H9 (cell line): ENCODE data around the gene AQP12A. TPM values are rescaled to one million over a fixed set of nuclear protein-coding genes. Genes with fewer than 3 reads are reported as not detected.

ENCODE experiments used
- DNase-seq: peaks from one replicate; pipeline ENCODE4 v3.0.0-alpha.2; 2017
- H2AFZ ChIP-seq: one replicate; pipeline ENCODE4 v1.6.1; 2013; ENCODE audit warnings: mild to moderate bottlenecking, low read length, control low read depth, moderate library complexity
- H2AK5ac ChIP-seq: 2 replicates; pipeline ENCODE4 v1.6.1; 2013; ENCODE audit warnings: low read length, control low read depth, mixed read lengths; ENCODE audit not compliant: insufficient read length
- H2BK120ac ChIP-seq: one replicate; pipeline ENCODE4 v1.6.1; 2013; ENCODE audit warnings: low read depth, mild to moderate bottlenecking, low read length, control low read depth, inconsistent platforms; ENCODE audit not compliant: poor library complexity, severe bottlenecking
- H2BK12ac ChIP-seq: 2 replicates; pipeline ENCODE4 v1.6.1; 2013; ENCODE audit warnings: low read length, control low read depth, mixed read lengths, low read depth; ENCODE audit not compliant: insufficient read length
- H2BK15ac ChIP-seq: 2 replicates; pipeline ENCODE4 v1.6.1; 2013; ENCODE audit warnings: low read depth, low read length, control low read depth
- H2BK20ac ChIP-seq: one replicate; pipeline ENCODE4 v1.6.1; 2013; ENCODE audit warnings: low read depth, mild to moderate bottlenecking, low read length, control low read depth, inconsistent platforms; ENCODE audit not compliant: poor library complexity, severe bottlenecking
- H2BK5ac ChIP-seq: 2 replicates; pipeline ENCODE4 v1.6.1; 2013; ENCODE audit warnings: low read length, control low read depth, mixed read lengths; ENCODE audit not compliant: insufficient read length
- H3K14ac ChIP-seq: 2 replicates; pipeline ENCODE4 v1.6.1; 2013; ENCODE audit warnings: low read length, control low read depth; ENCODE audit not compliant: insufficient read depth
- H3K18ac ChIP-seq: 2 replicates; pipeline ENCODE4 v1.6.1; 2013; ENCODE audit warnings: low read depth, mild to moderate bottlenecking, mixed read lengths, low read length, control low read depth; ENCODE audit not compliant: insufficient read length
- H3K23ac ChIP-seq: 2 replicates; pipeline ENCODE4 v1.6.1; 2013; ENCODE audit warnings: low read length, control low read depth, mixed read lengths, low read depth; ENCODE audit not compliant: insufficient read length
- H3K23me2 ChIP-seq: 2 replicates; pipeline ENCODE4 v1.6.1; 2013; ENCODE audit warnings: low read depth, mild to moderate bottlenecking, mixed read lengths, low read length, control low read depth; ENCODE audit not compliant: insufficient read length, poor library complexity, severe bottlenecking
- H3K27ac ChIP-seq: 2 replicates; pipeline ENCODE4 v1.5.1; 2013; ENCODE audit warnings: low read length, control low read depth, mixed read lengths, low read depth; ENCODE audit not compliant: insufficient read length
- H3K27me3 ChIP-seq: 2 replicates; pipeline ENCODE4 v1.6.1; 2013; ENCODE audit warnings: low read length, control low read depth, inconsistent platforms; ENCODE audit not compliant: insufficient read depth
- H3K4ac ChIP-seq: 2 replicates; pipeline ENCODE4 v1.6.1; 2013; ENCODE audit warnings: low read depth, mild to moderate bottlenecking, control low read depth, inconsistent platforms, low read length, moderate library complexity
- H3K4me1 ChIP-seq: 2 replicates; pipeline ENCODE4 v1.6.1; 2013; ENCODE audit warnings: low read length, control low read depth, inconsistent platforms; ENCODE audit not compliant: insufficient read depth
- H3K4me2 ChIP-seq: 2 replicates; pipeline ENCODE4 v1.6.1; 2013; ENCODE audit warnings: low read length, control low read depth, mixed read lengths; ENCODE audit not compliant: insufficient read length, insufficient read depth
- H3K56ac ChIP-seq: 2 replicates; pipeline ENCODE4 v1.6.1; 2013; ENCODE audit warnings: low read depth, mild to moderate bottlenecking, mixed read lengths, low read length, control low read depth; ENCODE audit not compliant: insufficient read length
- H3K79me1 ChIP-seq: 2 replicates; pipeline ENCODE4 v1.6.1; 2013; ENCODE audit warnings: low read depth, mild to moderate bottlenecking, moderate library complexity, low read length, control low read depth, inconsistent platforms; ENCODE audit not compliant: insufficient read depth, poor library complexity, severe bottlenecking
- H3K79me2 ChIP-seq: 2 replicates; pipeline ENCODE4 v1.6.1; 2013; ENCODE audit warnings: low read length, control low read depth, inconsistent platforms; ENCODE audit not compliant: insufficient read depth
- H3K9ac ChIP-seq: 2 replicates; pipeline ENCODE4 v1.6.1; 2013; ENCODE audit warnings: low read length, control low read depth, mixed read lengths; ENCODE audit not compliant: insufficient read length; ENCODE audit errors: extremely low read depth
- H3K9me3 ChIP-seq: one replicate; pipeline ENCODE4 v1.6.1; 2013; ENCODE audit warnings: low read depth, low read length, inconsistent platforms; ENCODE audit not compliant: control insufficient read depth
- H3T11ph ChIP-seq: one replicate; pipeline ENCODE4 v1.6.1; 2013; ENCODE audit warnings: mild to moderate bottlenecking, low read length, control low read depth, inconsistent platforms
- H4K20me1 ChIP-seq: one replicate; pipeline ENCODE4 v1.6.1; 2013; ENCODE audit not compliant: control insufficient read depth, insufficient read length, insufficient read depth
- H4K5ac ChIP-seq: 2 replicates; pipeline ENCODE4 v1.6.1; 2013; ENCODE audit warnings: low read depth, mild to moderate bottlenecking, mixed read lengths, low read length, control low read depth; ENCODE audit not compliant: insufficient read length
- H4K8ac ChIP-seq: replicated peaks from 2 replicates; pipeline ENCODE4 v1.6.1; 2013; ENCODE audit warnings: low read length, control low read depth, mixed read lengths, low read depth; ENCODE audit not compliant: insufficient read length
- H4K91ac ChIP-seq: 2 replicates; pipeline ENCODE4 v1.6.1; 2013; ENCODE audit warnings: low read depth, mild to moderate bottlenecking, moderate library complexity, mixed read lengths, low read length, control low read depth; ENCODE audit not compliant: insufficient read length
- H3K27ac Mint-ChIP-seq, 3 experiments: 2 replicates in 2 of 3; 3 replicates in 1 of 3; pipeline ENCODE4 v1.8.0; 2020 to 2021; ENCODE audit warnings: mixed read lengths in 3 of 3, mild to moderate bottlenecking in 1 of 3, moderate library complexity in 1 of 3
- H3K27me3 Mint-ChIP-seq: 2 replicates; pipeline ENCODE4 v1.8.0; 2021; ENCODE audit warnings: low read depth, mild to moderate bottlenecking, moderate library complexity, mixed read lengths
- H3K36me3 Mint-ChIP-seq, 3 experiments: 2 replicates in 2 of 3; 3 replicates in 1 of 3; pipeline ENCODE4 v1.8.0; 2020 to 2021; ENCODE audit warnings: low read depth in 3 of 3, mixed read lengths in 3 of 3; ENCODE audit not compliant: insufficient read depth in 1 of 3
- H3K4me1 Mint-ChIP-seq, 2 experiments: 2 replicates each; pipeline ENCODE4 v1.8.0; 2020; ENCODE audit warnings: mixed read lengths in 2 of 2
- H3K4me3 Mint-ChIP-seq, 2 experiments: 2 replicates in 1 of 2; 3 replicates in 1 of 2; pipeline ENCODE4 v1.8.0; 2020 to 2021; ENCODE audit warnings: mild to moderate bottlenecking in 2 of 2, mixed read lengths in 2 of 2, moderate library complexity in 1 of 2
- H3K9me3 Mint-ChIP-seq, 2 experiments: 2 replicates in 1 of 2; 3 replicates in 1 of 2; pipeline ENCODE4 v1.8.0; 2020; ENCODE audit warnings: mild to moderate bottlenecking in 2 of 2, mixed read lengths in 2 of 2, moderate library complexity in 1 of 2
- WGBS: extraction: QIAGEN DNeasy Blood & Tissue Kit; methylation state at CpG from one replicate; pipeline ENCODE4 v1.1.7; 2013; ENCODE audit warnings: missing lambda C conversion rate, low lambda C conversion rate, mixed read lengths; ENCODE audit not compliant: insufficient read length; ENCODE audit errors: extremely low coverage; 5-methylcytosine and 5-hydroxymethylcytosine counted together
- total RNA-seq: library from RNA; stranded (reverse); gene quantifications from 2 replicates; pipeline ENCODE4 v1.2.1, GENCODE V29; 2021
- TF ChIP-seq, protein P1 (sequence below): fragments of 200-600 bp; sonication (generic); conservative IDR thresholded peaks from 3 replicates; pipeline ENCODE4 v1.8.0; 2021; ENCODE audit warnings: antibody characterized with exemption, mild to moderate bottlenecking

The AQP12A gene
- total RNA-seq, 1 experiment from 2014 or later = not detected

GRCh38 chr2:240722376-240722775 is 30.7 kb downstream of the AQP12A start:
- H3K9ac ChIP-seq = no peak overlapping the region
- no peak overlapping the region for H3K4ac ChIP-seq
- no peak overlapping the region for H4K91ac ChIP-seq
- H2AK5ac ChIP-seq = no peak overlapping the region
- no peak overlapping the region for H3T11ph ChIP-seq
- H2BK5ac ChIP-seq = no peak overlapping the region
- H3K4me1 Mint-ChIP-seq = no peaks in the 10 kb centered on the region
- H4K8ac ChIP-seq = no peak overlapping the region
- no peak overlapping the region for H3K4me3 Mint-ChIP-seq
- no peaks in the 10 kb centered on the region for H3K23me2 ChIP-seq
- H4K5ac ChIP-seq = no peak overlapping the region
- no peak overlapping the region for H3K4me2 ChIP-seq
- no peaks in the 10 kb centered on the region for H4K20me1 ChIP-seq
- DNase-seq = no peak
- H3K27ac Mint-ChIP-seq = no peak overlapping the region
- H2BK15ac ChIP-seq = no peak overlapping the region
- no peaks in the 10 kb centered on the region for H3K9me3 ChIP-seq
- TF ChIP-seq, protein P1, sequence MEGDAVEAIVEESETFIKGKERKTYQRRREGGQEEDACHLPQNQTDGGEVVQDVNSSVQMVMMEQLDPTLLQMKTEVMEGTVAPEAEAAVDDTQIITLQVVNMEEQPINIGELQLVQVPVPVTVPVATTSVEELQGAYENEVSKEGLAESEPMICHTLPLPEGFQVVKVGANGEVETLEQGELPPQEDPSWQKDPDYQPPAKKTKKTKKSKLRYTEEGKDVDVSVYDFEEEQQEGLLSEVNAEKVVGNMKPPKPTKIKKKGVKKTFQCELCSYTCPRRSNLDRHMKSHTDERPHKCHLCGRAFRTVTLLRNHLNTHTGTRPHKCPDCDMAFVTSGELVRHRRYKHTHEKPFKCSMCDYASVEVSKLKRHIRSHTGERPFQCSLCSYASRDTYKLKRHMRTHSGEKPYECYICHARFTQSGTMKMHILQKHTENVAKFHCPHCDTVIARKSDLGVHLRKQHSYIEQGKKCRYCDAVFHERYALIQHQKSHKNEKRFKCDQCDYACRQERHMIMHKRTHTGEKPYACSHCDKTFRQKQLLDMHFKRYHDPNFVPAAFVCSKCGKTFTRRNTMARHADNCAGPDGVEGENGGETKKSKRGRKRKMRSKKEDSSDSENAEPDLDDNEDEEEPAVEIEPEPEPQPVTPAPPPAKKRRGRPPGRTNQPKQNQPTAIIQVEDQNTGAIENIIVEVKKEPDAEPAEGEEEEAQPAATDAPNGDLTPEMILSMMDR = no peak
- no peak overlapping the region for H3K23ac ChIP-seq
- H3K56ac ChIP-seq = no peak overlapping the region
- H2BK20ac ChIP-seq = no peak overlapping the region
- H3K27ac ChIP-seq = no peak overlapping the region
- H3K18ac ChIP-seq = no peak overlapping the region
- no peaks in the 10 kb centered on the region for H3K27me3 ChIP-seq
- peaks cover 2% of the 10 kb centered on the region for H3K27me3 Mint-ChIP-seq
- H2AFZ ChIP-seq = no peak overlapping the region
- no peaks in the 10 kb centered on the region for H3K4me1 ChIP-seq
- no peaks in the 10 kb centered on the region for H3K79me1 ChIP-seq
- no peak overlapping the region for H2BK120ac ChIP-seq
- WGBS = no CpG with 5 or more reads among the region's 16 CpGs
- H2BK12ac ChIP-seq = no peak overlapping the region
- H3K79me2 ChIP-seq = no peaks in the 10 kb centered on the region
- no peak overlapping the region for H3K14ac ChIP-seq
- H3K9me3 Mint-ChIP-seq = no peaks in the 10 kb centered on the region
- peaks cover 30 to 66% (median 60%) of the 10 kb centered on the region in 3 experiments for H3K36me3 Mint-ChIP-seq
